D341Med (cell line): Measurements from ENCODE around the gene SH2D2A.

Experiments used
- DNase-seq: peaks from one replicate; pipeline ENCODE4 v3.0.0; 2012; ENCODE audit warnings: low spot score

Gene SH2D2A

GRCh38 chr1:156803086-156803851, 13.4 kb downstream of the SH2D2A start:
- no peak for DNase-seq

- no peak for DNase-seq
Measured at GRCh38 chr1:156802421-156802935, 14.2 kb downstream of the SH2D2A start.

- DNase-seq, result no peak
Measured at GRCh38 chr1:156801409-156802121, 15.1 kb downstream of the SH2D2A start.

GRCh38 chr1:156797212-156797871, 19.3 kb downstream of the SH2D2A start:
- peak; percentile 76 for DNase-seq

GRCh38 chr1:156796340-156797097, 20.1 kb downstream of the SH2D2A start:
- DNase-seq, result no peak

GRCh38 chr1:156795787-156796186, 20.9 kb downstream of the SH2D2A start:
- no peak for DNase-seq

- no peak for DNase-seq
Measured at GRCh38 chr1:156795374-156795733, 21.3 kb downstream of the SH2D2A start.

GRCh38 chr1:156794506-156795373, 21.9 kb downstream of the SH2D2A start:
- no peak for DNase-seq

GRCh38 chr1:156789621-156790318, 26.9 kb downstream of the SH2D2A start:
- DNase-seq, result no peak

- DNase-seq, result no peak
Measured at GRCh38 chr1:156788136-156788535, 28.5 kb downstream of the SH2D2A start.

GRCh38 chr1:156786640-156787039, 30.0 kb downstream of the SH2D2A start:
- no peak for DNase-seq

- DNase-seq, result no peak
Measured at GRCh38 chr1:156785458-156785857, 31.2 kb downstream of the SH2D2A start.

- DNase-seq, result no peak
Measured at GRCh38 chr1:156781585-156782186, 35.0 kb downstream of the SH2D2A start.

- DNase-seq, result no peak
Measured at GRCh38 chr1:156777573-156777972, 39.1 kb downstream of the SH2D2A start.

GRCh38 chr1:156776942-156777341, 39.7 kb downstream of the SH2D2A start:
- DNase-seq, result no peak

GRCh38 chr1:156775799-156776198, 40.8 kb downstream of the SH2D2A start:
- no peak for DNase-seq

- no peak for DNase-seq
Measured at GRCh38 chr1:156773607-156774006, 43.0 kb downstream of the SH2D2A start.

GRCh38 chr1:156772728-156773497, 43.7 kb downstream of the SH2D2A start:
- DNase-seq, result no peak

GRCh38 chr1:156772222-156772621, 44.4 kb downstream of the SH2D2A start:
- no peak for DNase-seq
